Measurements from ENCODE around the gene ZEB2. TPM values are rescaled to one million over a fixed set of nuclear protein-coding genes. Genes with fewer than 3 reads are reported as not detected.

ZEB2 gene
- total RNA-seq, 1 donor: 104 TPM

DNA sequence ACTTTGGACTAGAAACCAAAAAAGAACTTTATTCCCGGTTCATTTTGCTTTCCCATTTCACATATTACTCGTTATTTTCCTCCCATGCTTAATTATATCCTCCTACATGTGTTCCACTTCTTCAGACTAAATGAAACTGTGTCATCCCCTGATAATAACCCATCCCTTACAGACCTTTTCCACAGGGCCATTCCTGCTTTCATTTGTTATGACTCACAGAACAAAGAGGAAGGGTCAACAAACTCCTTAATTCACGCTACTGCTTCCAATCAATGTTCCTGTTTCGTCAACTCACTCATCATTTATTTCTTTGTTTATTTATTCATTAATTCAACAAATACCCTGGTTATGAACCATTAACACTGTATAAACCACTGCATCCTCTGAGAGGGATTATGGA is 104.5 kb downstream of the ZEB2 start:
- no peak for DNase-seq (ENCODE audit: low read depth)
- no peak for TF ChIP-seq CTCF (IDR thresholded peaks at IDR 0.05; ENCODE audit: insufficient read depth, low read length)
- H3K4me3 ChIP-seq (ENCODE audit: low read depth, low read length): no peak overlapping the region

- no peak for TF ChIP-seq CTCF (IDR thresholded peaks at IDR 0.05; ENCODE audit: insufficient read depth, low read length)
- DNase-seq (ENCODE audit: low read depth): peak; percentile 95
- no peak overlapping the region for H3K4me3 ChIP-seq (ENCODE audit: low read depth, low read length)
These were observed 105.5 kb downstream of the ZEB2 start for GRCh38 chr2:144414324-144414845.

GRCh38 chr2:144412709-144413108 is 107.2 kb downstream of the ZEB2 start:
- DNase-seq (ENCODE audit: low read depth): no peak
- no peak overlapping the region for H3K4me3 ChIP-seq (ENCODE audit: low read depth, low read length)
- no peak for TF ChIP-seq CTCF (IDR thresholded peaks at IDR 0.05; ENCODE audit: insufficient read depth, low read length)

DNA sequence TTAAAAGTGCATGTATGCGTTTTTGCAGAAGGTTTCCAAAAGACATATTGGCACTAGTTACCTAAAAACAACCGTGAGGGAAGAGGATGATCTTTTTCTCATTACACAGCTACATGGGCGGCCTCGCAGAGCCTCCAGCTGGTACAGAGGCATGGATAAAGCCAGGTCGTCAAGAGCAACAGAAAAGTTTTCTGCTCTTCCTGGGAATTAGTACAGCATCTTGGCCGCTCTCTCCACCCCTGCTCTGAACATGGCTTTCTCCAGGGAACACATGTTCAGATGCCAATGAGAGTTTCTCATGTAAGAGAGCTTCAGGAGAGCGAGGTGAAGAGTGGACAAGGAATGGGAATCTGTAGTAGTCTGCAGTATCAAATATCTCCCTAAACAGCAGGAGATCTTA is 108.4 kb downstream of the ZEB2 start:
- DNase-seq (ENCODE audit: low read depth): no peak
- no peak for TF ChIP-seq CTCF (IDR thresholded peaks at IDR 0.05; ENCODE audit: insufficient read depth, low read length)
- H3K4me3 ChIP-seq (ENCODE audit: low read depth, low read length): no peak overlapping the region

GRCh38 chr2:144409241-144409640 is 110.7 kb downstream of the ZEB2 start:
- no peak for DNase-seq (ENCODE audit: low read depth)
- no peak overlapping the region for H3K4me3 ChIP-seq (ENCODE audit: low read depth, low read length)
- TF ChIP-seq CTCF (IDR thresholded peaks at IDR 0.05; ENCODE audit: insufficient read depth, low read length): no peak

DNA sequence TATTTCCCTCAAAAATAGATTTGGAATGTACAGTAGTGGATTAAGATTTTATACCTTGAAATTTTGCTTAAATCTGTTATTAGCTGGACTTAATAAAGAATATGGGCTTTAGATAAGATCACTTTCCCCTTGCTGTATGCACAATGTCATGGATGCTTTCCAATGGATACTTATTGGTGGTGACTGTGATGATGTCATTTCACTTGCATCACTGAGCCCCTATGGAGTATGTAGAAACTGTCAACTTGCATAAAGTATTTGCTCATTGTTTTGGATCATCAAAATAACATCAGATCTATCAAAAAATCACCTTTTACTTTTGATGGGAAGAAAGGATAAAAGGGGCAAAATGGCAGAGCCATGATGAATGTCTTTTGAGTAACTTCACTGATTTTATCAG is 112.7 kb downstream of the ZEB2 start:
- DNase-seq (ENCODE audit: low read depth): no peak
- H3K4me3 ChIP-seq (ENCODE audit: low read depth, low read length): no peak overlapping the region
- TF ChIP-seq CTCF (IDR thresholded peaks at IDR 0.05; ENCODE audit: insufficient read depth, low read length): no peak

All from fibroblast of the aortic adventitia (primary cell).